ENCODE data around the gene NMRK2.
"Not testable (repeated sequence)": the region's sequence is repeated elsewhere in the genome, so short reads cannot be mapped to it uniquely, and the experiment has no call there.

The NMRK2 gene

GRCh38 chr19:3936506-3937442 lies 3.9 kb downstream of the NMRK2 start:
- H3K23ac ChIP-seq (ENCODE audit: low read depth, low read length, poor library complexity) = no peak overlapping the region
- no peak overlapping the region for H3K18ac ChIP-seq (ENCODE audit: low read length)
- H3K36me3 ChIP-seq (replicated peaks in 1 of 2; ENCODE audit: control insufficient read depth in 2 of 2, insufficient read depth in 2 of 2, low read length in 2 of 2) = no peaks in the 10 kb centered on the region

GRCh38 chr19:3938300-3938950 lies 5.6 kb downstream of the NMRK2 start:
- not testable (repeated sequence) for H3K27me3 ChIP-seq (ENCODE audit: control insufficient read depth in 3 of 3, insufficient read depth in 3 of 3, low read depth in 1 of 3, low read length in 3 of 3); H3K4me3 ChIP-seq (ENCODE audit: low read length in 2 of 2); H3K36me3 ChIP-seq (replicated peaks in 1 of 2; ENCODE audit: control insufficient read depth in 2 of 2, insufficient read depth in 2 of 2, low read length in 2 of 2); H2BK120ac ChIP-seq (ENCODE audit: low read depth, low read length); DNase-seq (ENCODE audit: low spot score); H3K9me3 ChIP-seq (replicated peaks in 1 of 2; ENCODE audit: control insufficient read depth in 2 of 2, insufficient read depth in 1 of 2, low read depth in 1 of 2, low read length in 2 of 2); H3K4me2 ChIP-seq (ENCODE audit: insufficient read depth, low read length, poor library complexity, severe bottlenecking); H3K79me1 ChIP-seq (ENCODE audit: low read depth, low read length); H2BK12ac ChIP-seq (ENCODE audit: low read length); H3K4me1 ChIP-seq (ENCODE audit: control insufficient read depth in 2 of 2, insufficient read depth in 1 of 2, low read depth in 1 of 2, low read length in 2 of 2); H2AK5ac ChIP-seq (ENCODE audit: low read depth, low read length); H2AFZ ChIP-seq (ENCODE audit: low read length); H3K14ac ChIP-seq (ENCODE audit: low read length); H3K27ac ChIP-seq (replicated peaks; ENCODE audit: low read length); H3K23ac ChIP-seq (ENCODE audit: low read depth, low read length, poor library complexity); H2BK5ac ChIP-seq (ENCODE audit: low read length); H3K4ac ChIP-seq (ENCODE audit: low read length); H3K18ac ChIP-seq (ENCODE audit: low read length); H2BK15ac ChIP-seq (ENCODE audit: low read length); H4K91ac ChIP-seq (ENCODE audit: low read depth, low read length, poor library complexity); H3K9ac ChIP-seq (ENCODE audit: low read depth, low read length, poor library complexity)
- WGBS, 2 donors (ENCODE audit: extremely low coverage in 2 of 2, insufficient read length in 2 of 2, insufficient replicate concordance in 1 of 2) = no CpG with 5 or more reads among the region's 22 CpGs
- H4K8ac ChIP-seq (ENCODE audit: low read depth, low read length) = peak overlapping the region; percentile 86

More at GRCh38 chr19:3936506-3937442, 3.9 kb downstream of the NMRK2 start:
- no peaks in the 10 kb centered on the region for H3K79me1 ChIP-seq (ENCODE audit: low read depth, low read length)
- peak overlapping the region; percentile 56 for H2AK5ac ChIP-seq (ENCODE audit: low read depth, low read length)
- H3K4ac ChIP-seq (ENCODE audit: low read length) = no peak overlapping the region
- peaks cover 3 to 8% of the 10 kb centered on the region in 2 donors for H3K4me1 ChIP-seq (ENCODE audit: control insufficient read depth in 2 of 2, insufficient read depth in 1 of 2, low read depth in 1 of 2, low read length in 2 of 2)
- H2BK12ac ChIP-seq (ENCODE audit: low read length) = no peak overlapping the region
- no peak overlapping the region for H3K27ac ChIP-seq (replicated peaks; ENCODE audit: low read length)
- no peak overlapping the region for H3K4me2 ChIP-seq (ENCODE audit: insufficient read depth, low read length, poor library complexity, severe bottlenecking)
- no peak overlapping the region for H2BK120ac ChIP-seq (ENCODE audit: low read depth, low read length)
- H4K91ac ChIP-seq (ENCODE audit: low read depth, low read length, poor library complexity) = no peak overlapping the region
- H3K9me3 ChIP-seq (replicated peaks in 1 of 2; ENCODE audit: control insufficient read depth in 2 of 2, insufficient read depth in 1 of 2, low read depth in 1 of 2, low read length in 2 of 2) = peaks cover 0 to 1% of the 10 kb centered on the region in 2 donors
- no peak overlapping the region for H2BK15ac ChIP-seq (ENCODE audit: low read length)
- DNase-seq (ENCODE audit: low spot score) = no peak
- H3K27me3 ChIP-seq (ENCODE audit: control insufficient read depth in 3 of 3, insufficient read depth in 3 of 3, low read depth in 1 of 3, low read length in 3 of 3) = peaks cover 2 to 12% (median 11%) of the 10 kb centered on the region in 3 experiments
- H2BK5ac ChIP-seq (ENCODE audit: low read length) = no peak overlapping the region
- H2AFZ ChIP-seq (ENCODE audit: low read length) = no peak overlapping the region
- WGBS, 2 donors (ENCODE audit: extremely low coverage in 2 of 2, insufficient read length in 2 of 2, insufficient replicate concordance in 1 of 2) = no CpG with 5 or more reads among the region's 29 CpGs
- H3K9ac ChIP-seq (ENCODE audit: low read depth, low read length, poor library complexity) = no peak overlapping the region
- H3K4me3 ChIP-seq (ENCODE audit: low read length in 2 of 2) = no peak overlapping the region
- no peak overlapping the region for H3K14ac ChIP-seq (ENCODE audit: low read length)
- H4K8ac ChIP-seq (ENCODE audit: low read depth, low read length) = no peak overlapping the region

- Histone ChIP-seq H3K4me3 (ENCODE audit: low read length in 2 of 2) (no peak overlapping the region), H3K14ac (ENCODE audit: low read length) (peak overlapping the region; percentile 38), H2BK12ac (ENCODE audit: low read length) (no peak overlapping the region), H3K4ac (ENCODE audit: low read length) (no peak overlapping the region), H3K4me2 (ENCODE audit: insufficient read depth, low read length, poor library complexity, severe bottlenecking) (no peak overlapping the region), H3K23ac (ENCODE audit: low read depth, low read length, poor library complexity) (peak overlapping the region; percentile 85), H4K8ac (ENCODE audit: low read depth, low read length) (no peak overlapping the region), H3K9me3 (replicated peaks in 1 of 2; ENCODE audit: control insufficient read depth in 2 of 2, insufficient read depth in 1 of 2, low read depth in 1 of 2, low read length in 2 of 2) (peaks cover 0 to 1% of the 10 kb centered on the region in 2 donors), H4K91ac (ENCODE audit: low read depth, low read length, poor library complexity) (no peak overlapping the region), H3K36me3 (replicated peaks in 1 of 2; ENCODE audit: control insufficient read depth in 2 of 2, insufficient read depth in 2 of 2, low read length in 2 of 2) (no peaks in the 10 kb centered on the region), H2AK5ac (ENCODE audit: low read depth, low read length) (peak overlapping the region; percentile 37), H2BK15ac (ENCODE audit: low read length) (no peak overlapping the region), H2BK120ac (ENCODE audit: low read depth, low read length) (no peak overlapping the region), H3K27ac (replicated peaks; ENCODE audit: low read length) (no peak overlapping the region), H3K79me1 (ENCODE audit: low read depth, low read length) (no peaks in the 10 kb centered on the region), H3K18ac (ENCODE audit: low read length) (no peak overlapping the region), H3K9ac (ENCODE audit: low read depth, low read length, poor library complexity) (no peak overlapping the region), H2AFZ (ENCODE audit: low read length) (no peak overlapping the region), H2BK5ac (ENCODE audit: low read length) (no peak overlapping the region), H3K27me3 (ENCODE audit: control insufficient read depth in 3 of 3, insufficient read depth in 3 of 3, low read depth in 1 of 3, low read length in 3 of 3) (no peaks in the 10 kb centered on the region), H3K4me1 (ENCODE audit: control insufficient read depth in 2 of 2, insufficient read depth in 1 of 2, low read depth in 1 of 2, low read length in 2 of 2) (no peaks in the 10 kb centered on the region)
- WGBS, 2 donors (ENCODE audit: extremely low coverage in 2 of 2, insufficient read length in 2 of 2, insufficient replicate concordance in 1 of 2) = no CpG with 5 or more reads among the region's 8 CpGs
- DNase-seq (ENCODE audit: low spot score) = no peak
These were observed 10.0 kb downstream of the NMRK2 start for GRCh38 chr19:3942790-3943409.
